PC-3 (cell line): ENCODE results near the gene POM121L2.

ENCODE experiments used
- CTCF ChIP-seq: fragments of 300-600 bp; sonication (generic); conservative IDR thresholded peaks from 2 replicates; pipeline ENCODE4 v1.5.1; 2017; ENCODE audit warnings: antibody characterized with exemption, low read depth, mild to moderate bottlenecking, low read length
- EZH2 ChIP-seq: fragments of 300-600 bp; sonication (generic); IDR thresholded peaks from one replicate; pipeline ENCODE4 v1.6.1; 2017; ENCODE audit warnings: antibody characterized with exemption, mild to moderate bottlenecking, low read length; ENCODE audit not compliant: unreplicated experiment
- EZH2phosphoT487 ChIP-seq: fragments of 300-600 bp; sonication (generic); IDR thresholded peaks from 2 replicates; pipeline ENCODE4 v1.6.1; 2018; ENCODE audit warnings: mild to moderate bottlenecking, antibody characterized with exemption, low read length, borderline replicate concordance

GRCh38 chr6:27290065-27290849 lies 21.8 kb downstream of the POM121L2 start:
- TF ChIP-seq CTCF (no peak), EZH2 (no peak), EZH2phosphoT487 (no peak)
